GM12872 (cell line): ENCODE results near the gene CCDC71.

Experiments used
- TF ChIP-seq, protein P1 (sequence below): IDR thresholded peaks from 3 replicates; pipeline ENCODE4 v1.5.1; 2011; ENCODE audit warnings: low read depth, mild to moderate bottlenecking, low read length, moderate library complexity; ENCODE audit not compliant: insufficient read depth

Gene CCDC71

DNA sequence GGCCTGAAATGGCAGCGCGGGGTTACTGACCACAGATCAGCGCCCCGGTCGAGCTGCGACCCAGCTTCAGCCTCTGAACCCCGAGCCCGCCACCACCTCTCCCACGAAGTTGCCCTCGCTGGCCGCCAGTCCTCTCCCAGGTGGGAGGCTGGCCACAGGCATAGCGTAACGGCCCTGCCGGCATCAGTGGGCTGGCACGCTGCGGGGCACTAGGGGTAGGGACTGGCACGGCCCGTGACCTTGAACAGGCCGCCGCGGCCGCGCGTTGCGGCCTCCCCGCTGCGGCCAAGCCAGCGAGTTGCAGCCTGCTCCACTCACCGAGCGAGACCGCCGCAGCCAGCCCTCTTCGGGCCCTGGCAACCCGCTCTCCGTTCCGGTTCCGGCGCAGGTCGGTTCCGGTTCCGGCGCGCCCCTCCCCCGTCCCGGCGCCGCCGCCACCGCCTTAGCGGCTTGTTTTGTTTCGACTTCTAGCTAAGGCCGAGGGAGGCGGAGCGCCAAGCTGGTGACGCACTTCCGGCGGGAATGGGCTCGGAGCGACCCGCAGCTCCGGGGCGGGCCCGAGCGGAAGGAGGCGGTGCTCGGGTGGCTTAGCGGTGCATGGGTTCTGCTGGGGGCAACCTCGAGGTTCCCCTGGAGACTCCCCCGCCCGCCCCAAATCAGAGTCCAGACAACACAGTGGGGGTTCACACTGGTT is 45.5 kb downstream of the CCDC71 start, which contains the start of gene USP19:
Gene USP19, minus strand, starts transcription at position 386 of the 694 bp plus-strand sequence. CDS start 1,678 bp downstream, outside the sequence.
- TF ChIP-seq, protein P1, sequence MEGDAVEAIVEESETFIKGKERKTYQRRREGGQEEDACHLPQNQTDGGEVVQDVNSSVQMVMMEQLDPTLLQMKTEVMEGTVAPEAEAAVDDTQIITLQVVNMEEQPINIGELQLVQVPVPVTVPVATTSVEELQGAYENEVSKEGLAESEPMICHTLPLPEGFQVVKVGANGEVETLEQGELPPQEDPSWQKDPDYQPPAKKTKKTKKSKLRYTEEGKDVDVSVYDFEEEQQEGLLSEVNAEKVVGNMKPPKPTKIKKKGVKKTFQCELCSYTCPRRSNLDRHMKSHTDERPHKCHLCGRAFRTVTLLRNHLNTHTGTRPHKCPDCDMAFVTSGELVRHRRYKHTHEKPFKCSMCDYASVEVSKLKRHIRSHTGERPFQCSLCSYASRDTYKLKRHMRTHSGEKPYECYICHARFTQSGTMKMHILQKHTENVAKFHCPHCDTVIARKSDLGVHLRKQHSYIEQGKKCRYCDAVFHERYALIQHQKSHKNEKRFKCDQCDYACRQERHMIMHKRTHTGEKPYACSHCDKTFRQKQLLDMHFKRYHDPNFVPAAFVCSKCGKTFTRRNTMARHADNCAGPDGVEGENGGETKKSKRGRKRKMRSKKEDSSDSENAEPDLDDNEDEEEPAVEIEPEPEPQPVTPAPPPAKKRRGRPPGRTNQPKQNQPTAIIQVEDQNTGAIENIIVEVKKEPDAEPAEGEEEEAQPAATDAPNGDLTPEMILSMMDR: 0 out of 3 replicates have a peak, but pooled peaks have one; percentile 2

- TF ChIP-seq, protein P1: no peak
These were observed 46.1 kb downstream of the CCDC71 start for GRCh38 chr3:49120096-49120437.

GRCh38 chr3:49119439-49119838 is 46.7 kb downstream of the CCDC71 start:
- TF ChIP-seq, protein P1: no peak

GRCh38 chr3:49119036-49119435 is 47.1 kb downstream of the CCDC71 start:
- TF ChIP-seq, protein P1: no peak
